Naive B cell (primary cell): ENCODE data around the gene SLC1A2. TPM values are rescaled to one million over a fixed set of nuclear protein-coding genes. Genes with fewer than 3 reads are reported as not detected.

Experiments used
- ATAC-seq, 2 donors: fragments of 150-1000 bp; cut with Tn5 transposase; 2 replicates each; pipeline ENCODE4 v1.10.0; 2021; ENCODE audit warnings: low read depth in 2 of 2, mild to moderate bottlenecking in 2 of 2, moderate library complexity in 2 of 2
- DNase-seq: peaks from one replicate; pipeline ENCODE4 v3.0.0; 2022
- H3K27ac Mint-ChIP-seq, 6 donors: one replicate each; pipeline ENCODE4 v1.8.0; 2020 to 2022; ENCODE audit warnings: mild to moderate bottlenecking in 6 of 6, mixed read lengths in 6 of 6, moderate library complexity in 5 of 6, inconsistent platforms in 2 of 6
- H3K27me3 Mint-ChIP-seq, 3 donors: one replicate each; pipeline ENCODE4 v1.8.0; 2021 to 2022; ENCODE audit warnings: mixed read lengths in 3 of 3, mild to moderate bottlenecking in 1 of 3
- H3K36me3 Mint-ChIP-seq, 2 donors: one replicate each; pipeline ENCODE4 v1.8.0; 2020 to 2022; ENCODE audit warnings: mixed read lengths in 2 of 2, inconsistent platforms in 1 of 2, mild to moderate bottlenecking in 1 of 2
- H3K4me1 Mint-ChIP-seq, 3 donors: one replicate each; pipeline ENCODE4 v1.8.0; 2020 to 2022; ENCODE audit warnings: mixed read lengths in 3 of 3, inconsistent platforms in 1 of 3, mild to moderate bottlenecking in 1 of 3, moderate library complexity in 1 of 3
- H3K4me3 Mint-ChIP-seq, 8 donors: one replicate each; pipeline ENCODE4 v1.8.0; 2020 to 2022; ENCODE audit warnings: mild to moderate bottlenecking in 8 of 8, mixed read lengths in 8 of 8, moderate library complexity in 8 of 8, inconsistent platforms in 2 of 8
- H3K9me3 Mint-ChIP-seq, 7 donors: one replicate each; pipeline ENCODE4 v1.8.0; 2020 to 2022; ENCODE audit warnings: mixed read lengths in 7 of 7, mild to moderate bottlenecking in 5 of 7, inconsistent platforms in 2 of 7, moderate library complexity in 1 of 7
- polyA plus RNA-seq, 6 donors: library from polyadenylated mRNA; unstranded; fragments of 300-500 nt; fragmentation: Illumina TruSeq; gene quantifications; one replicate each; pipeline ENCODE4 v1.2.3, GENCODE V29; 2021; ENCODE audit warnings: low read depth in 6 of 6

Gene SLC1A2
- polyA plus RNA-seq, 6 donors from 2014 or later, result 0.07 to 0.09 TPM; not detected in 4

DNA sequence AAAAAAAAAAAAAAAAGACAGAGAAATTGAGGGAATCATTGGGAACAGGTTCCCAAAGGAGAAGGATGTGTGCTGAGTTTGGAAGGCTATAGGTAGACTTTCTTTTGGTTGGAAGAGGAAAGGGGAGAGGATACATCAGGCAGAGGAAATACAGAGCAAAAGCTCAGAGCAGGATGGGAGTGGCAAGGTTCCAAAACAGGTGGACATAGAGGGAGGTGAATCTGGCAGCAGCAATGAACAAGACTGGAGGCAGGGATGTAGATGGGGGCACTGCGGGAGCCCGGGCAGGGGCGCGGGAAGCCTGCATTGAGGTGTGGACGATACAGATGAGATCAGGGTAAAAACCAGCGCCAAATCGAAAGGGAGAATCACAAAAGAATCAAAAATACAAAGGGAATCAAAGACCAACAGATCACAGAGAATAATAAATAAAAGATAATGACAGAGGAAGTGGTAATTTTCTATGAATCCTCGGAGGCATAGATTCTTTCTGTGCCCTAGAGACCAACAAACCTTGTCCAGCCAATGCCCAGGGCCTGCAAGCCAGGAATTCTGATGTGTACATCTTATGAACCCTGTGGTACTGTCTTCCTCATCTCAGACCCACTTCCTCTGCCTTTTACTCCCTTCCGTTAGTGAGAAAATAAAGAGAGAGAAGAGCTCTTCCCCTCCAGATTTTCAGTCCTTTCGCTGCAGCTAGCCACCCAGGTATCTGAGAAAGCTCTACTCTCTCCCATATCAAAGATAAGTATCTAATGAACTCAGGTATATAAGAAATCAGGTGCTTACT lies 70.3 kb downstream of the SLC1A2 start:
- H3K27ac Mint-ChIP-seq, result peak overlapping the region in 2 of 6 donors; percentile 88 to 89
- DNase-seq, result no peak

DNA sequence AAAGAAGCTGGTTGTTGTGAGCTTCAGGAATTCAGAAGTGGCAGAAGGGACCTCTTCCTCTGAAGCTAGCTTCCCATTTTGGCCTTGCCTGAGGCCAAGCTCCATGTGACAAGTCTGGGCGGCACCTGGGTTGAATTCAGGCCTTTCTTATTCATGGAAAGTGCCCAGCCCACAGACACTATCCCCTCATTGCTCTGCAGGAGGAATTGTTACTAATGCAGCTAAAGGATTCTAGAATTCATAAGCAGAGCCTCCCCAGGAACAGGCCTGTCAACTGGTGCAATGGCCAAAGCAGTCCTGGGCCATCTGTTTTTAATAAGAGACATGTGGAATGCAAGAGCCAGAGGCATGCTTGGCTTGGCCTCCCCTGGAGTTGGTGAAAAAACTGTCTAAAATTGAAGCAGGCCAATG lies 71.4 kb downstream of the SLC1A2 start:
- H3K9me3 Mint-ChIP-seq, result no peaks in the 10 kb centered on the region
- H3K27ac Mint-ChIP-seq, result no peak overlapping the region
- no peak overlapping the region for H3K4me3 Mint-ChIP-seq
- ATAC-seq, result no peak
- peaks cover 15 to 33% (median 17%) of the 10 kb centered on the region in 3 donors for H3K4me1 Mint-ChIP-seq
- H3K27me3 Mint-ChIP-seq, result peaks cover 0 to 7% (median 4%) of the 10 kb centered on the region in 3 donors
- no peaks in the 10 kb centered on the region for H3K36me3 Mint-ChIP-seq
- DNase-seq, result no peak

More for the DNA sequence above, 70.3 kb downstream of the SLC1A2 start:
- H3K4me1 Mint-ChIP-seq, result peaks cover 10 to 31% (median 17%) of the 10 kb centered on the region in 3 donors
- H3K9me3 Mint-ChIP-seq, result no peaks in the 10 kb centered on the region
- ATAC-seq, result no peak
- no peaks in the 10 kb centered on the region for H3K36me3 Mint-ChIP-seq
- H3K4me3 Mint-ChIP-seq, result peak overlapping the region in 2 of 8 donors; percentile 29 to 60
- peaks cover 0 to 7% (median 4%) of the 10 kb centered on the region in 3 donors for H3K27me3 Mint-ChIP-seq

GRCh38 chr11:35347173-35347878 lies 72.0 kb downstream of the SLC1A2 start:
- H3K4me3 Mint-ChIP-seq, result no peak overlapping the region
- H3K27me3 Mint-ChIP-seq, result peaks cover 0 to 7% (median 4%) of the 10 kb centered on the region in 3 donors
- DNase-seq (no peak), ATAC-seq (no peak)
- no peaks in the 10 kb centered on the region for H3K9me3 Mint-ChIP-seq
- peak overlapping the region in 3 of 6 donors; percentile 20 to 85 (median 79) for H3K27ac Mint-ChIP-seq
- H3K4me1 Mint-ChIP-seq, result peaks cover 15 to 33% (median 17%) of the 10 kb centered on the region in 3 donors
- H3K36me3 Mint-ChIP-seq, result no peaks in the 10 kb centered on the region

- ATAC-seq (no peak), DNase-seq (no peak)
- H3K9me3 Mint-ChIP-seq, result no peaks in the 10 kb centered on the region
- H3K27ac Mint-ChIP-seq, result peak overlapping the region in 3 of 6 donors; percentile 40 to 85 (median 79)
- H3K4me3 Mint-ChIP-seq, result no peak overlapping the region
- H3K27me3 Mint-ChIP-seq, result peaks cover 0 to 7% (median 4%) of the 10 kb centered on the region in 3 donors
- peaks cover 15 to 30% (median 17%) of the 10 kb centered on the region in 3 donors for H3K4me1 Mint-ChIP-seq
- no peaks in the 10 kb centered on the region for H3K36me3 Mint-ChIP-seq
These were observed 72.7 kb downstream of the SLC1A2 start for GRCh38 chr11:35346472-35347156.

DNA sequence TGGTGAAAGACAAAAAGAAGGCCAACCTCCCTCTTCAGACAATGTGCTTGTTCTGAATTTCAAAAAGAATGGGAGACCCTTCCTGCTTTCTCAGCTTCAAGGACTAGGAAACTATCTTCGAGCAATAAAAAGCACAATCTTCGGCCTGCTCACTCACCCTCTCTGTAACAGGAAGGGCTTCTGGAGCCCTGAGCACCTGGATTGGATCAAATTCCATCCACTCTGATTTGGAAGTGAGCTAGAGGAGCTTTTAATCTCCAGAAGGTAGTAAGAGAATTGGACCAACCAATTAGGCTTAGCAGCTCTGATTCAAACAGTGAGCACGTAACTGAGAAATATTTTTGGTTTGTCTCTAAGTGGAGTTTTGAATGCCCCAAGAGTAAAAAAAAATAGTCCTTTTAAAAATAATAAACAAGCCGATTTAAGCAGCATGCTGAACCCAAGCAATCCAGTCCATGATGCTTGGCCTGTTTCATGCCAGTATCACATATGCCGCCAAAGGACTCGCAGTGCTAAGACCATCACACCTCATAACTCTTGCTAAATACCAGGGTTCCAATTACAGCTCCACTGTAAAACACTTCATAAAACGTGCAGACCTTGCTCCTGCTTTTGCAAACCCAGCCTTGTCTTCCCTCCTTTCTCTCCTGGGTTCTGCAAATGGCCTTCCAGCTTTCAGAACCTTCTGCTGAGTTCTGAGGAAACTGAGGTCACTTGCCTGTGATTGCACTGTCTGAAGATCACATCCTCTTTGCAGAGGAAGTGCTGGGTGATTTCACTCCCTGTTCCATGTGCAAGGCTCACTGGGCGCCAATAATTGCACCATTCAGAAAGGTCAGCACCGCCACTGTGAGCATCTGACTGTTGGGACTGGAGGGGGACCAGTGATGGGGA lies 74.4 kb downstream of the SLC1A2 start:
- peaks cover 15 to 25% (median 17%) of the 10 kb centered on the region in 3 donors for H3K4me1 Mint-ChIP-seq
- no peak overlapping the region for H3K4me3 Mint-ChIP-seq
- H3K9me3 Mint-ChIP-seq, result no peaks in the 10 kb centered on the region
- peaks cover 0 to 10% (median 7%) of the 10 kb centered on the region in 3 donors for H3K27me3 Mint-ChIP-seq
- ATAC-seq, result no peak
- no peak overlapping the region for H3K27ac Mint-ChIP-seq
- DNase-seq, result no peak
- H3K36me3 Mint-ChIP-seq, result no peaks in the 10 kb centered on the region

- H3K27ac Mint-ChIP-seq, result no peak overlapping the region
- peaks cover 0 to 10% (median 7%) of the 10 kb centered on the region in 3 donors for H3K27me3 Mint-ChIP-seq
- no peak overlapping the region for H3K4me3 Mint-ChIP-seq
- no peaks in the 10 kb centered on the region for H3K9me3 Mint-ChIP-seq
- peaks cover 6 to 19% (median 10%) of the 10 kb centered on the region in 3 donors for H3K4me1 Mint-ChIP-seq
- ATAC-seq (no peak), DNase-seq (no peak)
- no peaks in the 10 kb centered on the region for H3K36me3 Mint-ChIP-seq
These were observed 76.2 kb downstream of the SLC1A2 start for GRCh38 chr11:35343033-35343598.

- peaks cover 0 to 2% (median 0%) of the 10 kb centered on the region in 7 donors for H3K9me3 Mint-ChIP-seq
- H3K27ac Mint-ChIP-seq, result no peak overlapping the region
- peaks cover 6 to 14% (median 10%) of the 10 kb centered on the region in 3 donors for H3K4me1 Mint-ChIP-seq
- peaks cover 0 to 5% (median 0%) of the 10 kb centered on the region in 3 donors for H3K27me3 Mint-ChIP-seq
- H3K36me3 Mint-ChIP-seq, result no peaks in the 10 kb centered on the region
- DNase-seq (no peak), ATAC-seq (no peak)
- H3K4me3 Mint-ChIP-seq, result no peak overlapping the region
These were observed 78.6 kb downstream of the SLC1A2 start for GRCh38 chr11:35340715-35341114.

- no peak for DNase-seq
- Mint-ChIP-seq H3K27me3 (peaks cover 0 to 5% (median 0%) of the 10 kb centered on the region in 3 donors), H3K27ac (peak overlapping the region in 1 of 6 donors; percentile 60), H3K4me1 (peaks cover 4 to 8% (median 8%) of the 10 kb centered on the region in 3 donors), H3K36me3 (no peaks in the 10 kb centered on the region), H3K9me3 (peaks cover 0 to 2% (median 0%) of the 10 kb centered on the region in 7 donors), H3K4me3 (no peak overlapping the region)
- ATAC-seq, result no peak
These were observed 79.3 kb downstream of the SLC1A2 start for GRCh38 chr11:35340071-35340470.

- no peak for ATAC-seq
- H3K27ac Mint-ChIP-seq, result peak overlapping the region in 1 of 6 donors; percentile 79
- no peaks in the 10 kb centered on the region for H3K36me3 Mint-ChIP-seq
- peaks cover 14 to 18% (median 14%) of the 10 kb centered on the region in 3 donors for H3K4me1 Mint-ChIP-seq
- peaks cover 0 to 5% (median 0%) of the 10 kb centered on the region in 3 donors for H3K27me3 Mint-ChIP-seq
- DNase-seq, result no peak
- H3K4me3 Mint-ChIP-seq, result no peak overlapping the region
- H3K9me3 Mint-ChIP-seq, result peaks cover 0 to 2% (median 0%) of the 10 kb centered on the region in 7 donors
These were observed 80.4 kb downstream of the SLC1A2 start for GRCh38 chr11:35338921-35339320.

DNA sequence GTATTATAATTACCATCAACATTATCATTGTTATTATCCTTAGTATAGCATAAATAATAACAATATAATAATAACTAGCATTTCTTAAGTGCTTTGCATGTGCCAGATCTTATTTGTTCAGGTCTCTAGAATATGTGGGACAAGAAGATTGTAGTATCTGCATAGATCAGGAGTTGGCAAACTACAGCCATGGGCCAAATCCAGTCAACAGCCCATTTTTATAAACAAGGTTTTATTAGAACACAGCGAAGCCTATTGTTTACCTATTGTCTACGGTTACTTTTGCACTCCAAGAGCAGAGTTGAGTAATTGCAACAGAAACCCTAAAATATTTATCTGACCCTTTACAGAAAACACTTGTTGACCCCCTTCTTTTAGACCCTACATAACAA lies 81.4 kb downstream of the SLC1A2 start:
- peaks cover 0 to 5% (median 0%) of the 10 kb centered on the region in 3 donors for H3K27me3 Mint-ChIP-seq
- H3K4me3 Mint-ChIP-seq, result no peak overlapping the region

DNA sequence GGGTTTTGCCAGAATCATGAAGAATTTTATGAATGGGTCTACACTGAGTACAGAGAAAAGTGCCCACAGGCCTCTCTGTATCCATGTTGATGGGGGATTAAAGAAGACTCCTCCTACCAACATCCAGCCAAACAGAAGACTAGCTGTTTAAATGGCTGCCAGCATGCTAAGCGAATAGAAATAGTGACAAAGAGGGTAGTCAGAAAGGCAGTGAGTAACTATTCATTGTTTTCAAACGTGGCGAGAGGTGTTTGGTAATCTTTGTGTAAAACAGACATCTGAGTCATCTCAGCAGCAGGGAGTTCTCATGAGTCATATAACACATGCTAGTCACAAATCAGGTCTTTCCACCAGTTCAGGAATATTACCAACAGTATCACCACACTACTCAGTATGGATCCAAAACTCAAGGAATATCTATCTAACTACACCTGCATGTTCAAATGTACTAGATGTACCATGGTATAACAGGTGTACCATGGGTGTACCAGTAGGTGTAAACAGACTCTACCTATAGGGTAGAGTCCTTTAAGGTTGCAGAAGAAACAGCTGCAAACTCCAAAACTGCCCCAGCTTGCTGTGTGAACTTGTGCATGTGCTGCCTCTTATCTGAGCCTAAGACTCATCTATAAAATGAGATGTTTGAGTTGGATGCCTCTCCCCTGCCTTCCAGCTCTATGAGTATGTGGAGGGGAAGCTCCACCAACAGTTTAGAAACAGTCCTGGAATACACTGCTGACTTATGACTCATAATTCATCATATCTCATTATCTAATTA lies 82.0 kb downstream of the SLC1A2 start:
- ATAC-seq (no peak), DNase-seq (no peak)
- H3K9me3 Mint-ChIP-seq, result peaks cover 0 to 4% (median 0%) of the 10 kb centered on the region in 7 donors
- H3K4me1 Mint-ChIP-seq, result peaks cover 20 to 25% (median 23%) of the 10 kb centered on the region in 3 donors
- peak overlapping the region in 1 of 6 donors; percentile 36 for H3K27ac Mint-ChIP-seq
- no peaks in the 10 kb centered on the region for H3K36me3 Mint-ChIP-seq
- no peak overlapping the region for H3K4me3 Mint-ChIP-seq
- H3K27me3 Mint-ChIP-seq, result peaks cover 0 to 5% (median 0%) of the 10 kb centered on the region in 3 donors

More for the DNA sequence above, 81.4 kb downstream of the SLC1A2 start:
- Mint-ChIP-seq H3K36me3 (no peaks in the 10 kb centered on the region), H3K9me3 (peaks cover 0 to 2% (median 0%) of the 10 kb centered on the region in 7 donors), H3K27ac (no peak overlapping the region), H3K4me1 (peaks cover 14 to 20% (median 17%) of the 10 kb centered on the region in 3 donors)
- ATAC-seq (no peak), DNase-seq (no peak)
